NCI-H460 (cell line): ENCODE data around the gene RHOH. TPM values are rescaled to one million over a fixed set of nuclear protein-coding genes. Genes with fewer than 3 reads are reported as not detected.

Experiments used
- DNase-seq: peaks from one replicate; pipeline ENCODE4 v3.0.0-alpha.2; 2016; ENCODE audit warnings: low read depth; ENCODE audit errors: extremely low read depth
- total RNA-seq: library from RNA; depleted of rRNA; stranded (reverse); fragments of >200 nt; shearing (Covaris generic); gene quantifications from 2 replicates; pipeline ENCODE4 v1.2.3, GENCODE V29; 2014

RHOH gene
- total RNA-seq, 1 experiment from 2014 or later: 7.3 TPM

GRCh38 chr4:40186665-40187014, 10.2 kb upstream of the RHOH start:
- DNase-seq: no peak

GRCh38 chr4:40187386-40187906, 9.4 kb upstream of the RHOH start:
- DNase-seq: no peak

- DNase-seq: peak; percentile 53
These were observed 6.8 kb upstream of the RHOH start for GRCh38 chr4:40190019-40190418.

- peak; percentile 28 for DNase-seq
These were observed 6.4 kb upstream of the RHOH start for GRCh38 chr4:40190465-40190864.

GRCh38 chr4:40190880-40191815, 5.7 kb upstream of the RHOH start:
- peak; percentile 92 for DNase-seq

GRCh38 chr4:40192114-40193015, 4.5 kb upstream of the RHOH start:
- DNase-seq: peak; percentile 67

GRCh38 chr4:40193016-40193571, 3.7 kb upstream of the RHOH start:
- DNase-seq: peak; percentile 77

GRCh38 chr4:40193578-40193977, 3.3 kb upstream of the RHOH start:
- DNase-seq: no peak

GRCh38 chr4:40194602-40195161, 2.1 kb upstream of the RHOH start:
- peak; percentile 59 for DNase-seq

GRCh38 chr4:40195182-40196177, 1.4 kb upstream of the RHOH start:
- DNase-seq: no peak

GRCh38 chr4:40196272-40196671, 559 bp upstream of the RHOH start:
- no peak for DNase-seq

- DNase-seq: no peak
These were observed 1.3 kb downstream of the RHOH start for GRCh38 chr4:40197879-40198689.

GRCh38 chr4:40199179-40199670, 2.4 kb downstream of the RHOH start:
- no peak for DNase-seq

GRCh38 chr4:40199999-40200874, 3.4 kb downstream of the RHOH start:
- DNase-seq: peak; percentile 46

- peak; percentile 88 for DNase-seq
These were observed 4.3 kb downstream of the RHOH start for GRCh38 chr4:40200875-40201801.

GRCh38 chr4:40201898-40202297, 5.1 kb downstream of the RHOH start:
- no peak for DNase-seq
